ENCODE results near the gene CDHR3.

GRCh38 chr7:105940109-105940508, 23.0 kb upstream of the CDHR3 start:
- TF ChIP-seq, protein P1, sequence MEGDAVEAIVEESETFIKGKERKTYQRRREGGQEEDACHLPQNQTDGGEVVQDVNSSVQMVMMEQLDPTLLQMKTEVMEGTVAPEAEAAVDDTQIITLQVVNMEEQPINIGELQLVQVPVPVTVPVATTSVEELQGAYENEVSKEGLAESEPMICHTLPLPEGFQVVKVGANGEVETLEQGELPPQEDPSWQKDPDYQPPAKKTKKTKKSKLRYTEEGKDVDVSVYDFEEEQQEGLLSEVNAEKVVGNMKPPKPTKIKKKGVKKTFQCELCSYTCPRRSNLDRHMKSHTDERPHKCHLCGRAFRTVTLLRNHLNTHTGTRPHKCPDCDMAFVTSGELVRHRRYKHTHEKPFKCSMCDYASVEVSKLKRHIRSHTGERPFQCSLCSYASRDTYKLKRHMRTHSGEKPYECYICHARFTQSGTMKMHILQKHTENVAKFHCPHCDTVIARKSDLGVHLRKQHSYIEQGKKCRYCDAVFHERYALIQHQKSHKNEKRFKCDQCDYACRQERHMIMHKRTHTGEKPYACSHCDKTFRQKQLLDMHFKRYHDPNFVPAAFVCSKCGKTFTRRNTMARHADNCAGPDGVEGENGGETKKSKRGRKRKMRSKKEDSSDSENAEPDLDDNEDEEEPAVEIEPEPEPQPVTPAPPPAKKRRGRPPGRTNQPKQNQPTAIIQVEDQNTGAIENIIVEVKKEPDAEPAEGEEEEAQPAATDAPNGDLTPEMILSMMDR (conservative IDR thresholded peaks at IDR 0.05 in 1 of 2, IDR thresholded peaks at IDR 0.05 in 1 of 2; ENCODE audit: low read depth in 1 of 2, low read length in 2 of 2): no peak
- TF ChIP-seq EZH2 (IDR thresholded peaks at IDR 0.05; ENCODE audit: low read length, missing control alignments): no peak

Measured in fibroblast of lung (primary cell).